Naive B cell (primary cell): ENCODE measurements around the gene IL1RAPL1. TPM values are rescaled to one million over a fixed set of nuclear protein-coding genes. Genes with fewer than 3 reads are reported as not detected.

Experiments used
- ATAC-seq, 2 donors: fragments of 150-1000 bp; cut with Tn5 transposase; 2 replicates each; pipeline ENCODE4 v1.10.0; 2021; ENCODE audit warnings: low read depth in 2 of 2, mild to moderate bottlenecking in 2 of 2, moderate library complexity in 2 of 2
- DNase-seq: peaks from one replicate; pipeline ENCODE4 v3.0.0; 2022
- H3K27ac Mint-ChIP-seq, 6 donors: one replicate each; pipeline ENCODE4 v1.8.0; 2020 to 2022; ENCODE audit warnings: mild to moderate bottlenecking in 6 of 6, mixed read lengths in 6 of 6, moderate library complexity in 5 of 6, inconsistent platforms in 2 of 6
- H3K27me3 Mint-ChIP-seq, 3 donors: one replicate each; pipeline ENCODE4 v1.8.0; 2021 to 2022; ENCODE audit warnings: mixed read lengths in 3 of 3, mild to moderate bottlenecking in 1 of 3
- H3K36me3 Mint-ChIP-seq, 2 donors: one replicate each; pipeline ENCODE4 v1.8.0; 2020 to 2022; ENCODE audit warnings: mixed read lengths in 2 of 2, inconsistent platforms in 1 of 2, mild to moderate bottlenecking in 1 of 2
- H3K4me1 Mint-ChIP-seq, 3 donors: one replicate each; pipeline ENCODE4 v1.8.0; 2020 to 2022; ENCODE audit warnings: mixed read lengths in 3 of 3, inconsistent platforms in 1 of 3, mild to moderate bottlenecking in 1 of 3, moderate library complexity in 1 of 3
- H3K4me3 Mint-ChIP-seq, 8 donors: one replicate each; pipeline ENCODE4 v1.8.0; 2020 to 2022; ENCODE audit warnings: mild to moderate bottlenecking in 8 of 8, mixed read lengths in 8 of 8, moderate library complexity in 8 of 8, inconsistent platforms in 2 of 8
- H3K9me3 Mint-ChIP-seq, 7 donors: one replicate each; pipeline ENCODE4 v1.8.0; 2020 to 2022; ENCODE audit warnings: mixed read lengths in 7 of 7, mild to moderate bottlenecking in 5 of 7, inconsistent platforms in 2 of 7, moderate library complexity in 1 of 7
- polyA plus RNA-seq, 6 donors: library from polyadenylated mRNA; unstranded; fragments of 300-500 nt; fragmentation: Illumina TruSeq; gene quantifications; one replicate each; pipeline ENCODE4 v1.2.3, GENCODE V29; 2021; ENCODE audit warnings: low read depth in 6 of 6

Gene IL1RAPL1
- polyA plus RNA-seq, 6 donors from 2014 or later: not detected

DNA sequence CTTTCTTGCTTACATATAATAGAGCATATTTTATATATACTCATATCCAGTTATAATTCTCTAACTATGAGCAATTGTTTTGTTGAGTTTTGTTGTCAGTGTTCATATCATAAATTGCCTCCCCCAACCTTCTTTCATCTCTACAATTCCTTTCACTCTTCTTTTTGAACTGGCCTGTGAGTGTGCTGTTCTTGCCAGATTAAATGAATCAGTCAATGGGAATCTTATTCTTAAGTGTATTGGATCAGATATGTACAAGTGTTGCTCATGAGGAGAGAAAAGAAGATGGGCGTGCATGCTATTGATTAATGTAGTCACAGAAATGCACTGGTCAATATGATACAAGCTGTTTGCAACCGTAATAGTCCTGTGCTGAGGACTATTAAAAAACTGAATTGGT lies 900.0 kb downstream of the IL1RAPL1 start:
- Mint-ChIP-seq H3K27ac (no peak overlapping the region), H3K4me1 (peaks cover 0 to 6% (median 2%) of the 10 kb centered on the region in 3 donors), H3K36me3 (no peaks in the 10 kb centered on the region), H3K9me3 (peaks cover 0 to 1% (median 0%) of the 10 kb centered on the region in 7 donors), H3K4me3 (no peak overlapping the region), H3K27me3 (no peaks in the 10 kb centered on the region)
- DNase-seq (no peak), ATAC-seq (no peak)

GRCh38 chrX:29487714-29488113 lies 900.5 kb downstream of the IL1RAPL1 start:
- Mint-ChIP-seq H3K4me3 (no peak overlapping the region), H3K4me1 (peaks cover 0 to 6% (median 2%) of the 10 kb centered on the region in 3 donors), H3K27me3 (no peaks in the 10 kb centered on the region), H3K9me3 (peaks cover 0 to 1% (median 0%) of the 10 kb centered on the region in 7 donors), H3K27ac (no peak overlapping the region), H3K36me3 (no peaks in the 10 kb centered on the region)
- ATAC-seq (no peak), DNase-seq (no peak)

DNA sequence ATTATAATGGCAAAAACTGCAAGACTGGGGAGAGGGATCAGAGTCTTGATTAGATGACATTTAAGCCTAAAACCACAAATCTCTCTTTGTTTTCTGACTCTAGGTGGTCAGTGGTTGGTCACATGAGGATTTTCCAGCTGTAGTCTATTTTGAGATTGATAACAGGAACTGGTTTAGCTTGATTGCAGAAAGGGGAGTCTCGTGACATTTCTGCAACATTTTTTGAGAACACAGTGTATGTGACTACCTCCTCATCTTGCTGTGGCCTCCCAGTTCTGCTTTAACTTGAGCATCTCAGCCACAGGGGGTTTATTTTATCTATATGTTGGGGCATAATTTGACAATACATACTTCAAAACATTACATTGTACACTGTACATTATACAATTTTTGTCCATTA lies 901.7 kb downstream of the IL1RAPL1 start:
- ATAC-seq (no peak), DNase-seq (no peak)
- no peaks in the 10 kb centered on the region for H3K36me3 Mint-ChIP-seq
- no peak overlapping the region for H3K4me3 Mint-ChIP-seq
- H3K9me3 Mint-ChIP-seq: peaks cover 0 to 2% (median 0%) of the 10 kb centered on the region in 7 donors
- H3K27ac Mint-ChIP-seq: no peak overlapping the region
- H3K4me1 Mint-ChIP-seq: peaks cover 0 to 6% (median 2%) of the 10 kb centered on the region in 3 donors
- H3K27me3 Mint-ChIP-seq: no peaks in the 10 kb centered on the region

GRCh38 chrX:29490606-29491005 lies 903.4 kb downstream of the IL1RAPL1 start:
- H3K36me3 Mint-ChIP-seq: no peaks in the 10 kb centered on the region
- H3K4me1 Mint-ChIP-seq: peaks cover 0 to 6% (median 2%) of the 10 kb centered on the region in 3 donors
- H3K27ac Mint-ChIP-seq: no peak overlapping the region
- H3K27me3 Mint-ChIP-seq: no peaks in the 10 kb centered on the region
- peaks cover 0 to 2% (median 1%) of the 10 kb centered on the region in 7 donors for H3K9me3 Mint-ChIP-seq
- ATAC-seq: no peak
- no peak for DNase-seq
- H3K4me3 Mint-ChIP-seq: no peak overlapping the region

GRCh38 chrX:29491659-29492058 lies 904.4 kb downstream of the IL1RAPL1 start:
- no peak for DNase-seq

GRCh38 chrX:29496636-29497180 lies 909.5 kb downstream of the IL1RAPL1 start:
- H3K4me3 Mint-ChIP-seq: no peak overlapping the region
- no peaks in the 10 kb centered on the region for H3K36me3 Mint-ChIP-seq
- ATAC-seq (no peak), DNase-seq (no peak)
- no peak overlapping the region for H3K27ac Mint-ChIP-seq
- H3K4me1 Mint-ChIP-seq: no peaks in the 10 kb centered on the region
- H3K27me3 Mint-ChIP-seq: no peaks in the 10 kb centered on the region
- peaks cover 0 to 12% (median 4%) of the 10 kb centered on the region in 7 donors for H3K9me3 Mint-ChIP-seq

More at GRCh38 chrX:29491659-29492058, 904.4 kb downstream of the IL1RAPL1 start:
- no peaks in the 10 kb centered on the region for H3K27me3 Mint-ChIP-seq
- peaks cover 0 to 5% (median 4%) of the 10 kb centered on the region in 7 donors for H3K9me3 Mint-ChIP-seq
- no peak for ATAC-seq
- no peak overlapping the region for H3K27ac Mint-ChIP-seq
- no peak overlapping the region for H3K4me3 Mint-ChIP-seq
- H3K4me1 Mint-ChIP-seq: peaks cover 0 to 6% (median 2%) of the 10 kb centered on the region in 3 donors
- no peaks in the 10 kb centered on the region for H3K36me3 Mint-ChIP-seq

DNA sequence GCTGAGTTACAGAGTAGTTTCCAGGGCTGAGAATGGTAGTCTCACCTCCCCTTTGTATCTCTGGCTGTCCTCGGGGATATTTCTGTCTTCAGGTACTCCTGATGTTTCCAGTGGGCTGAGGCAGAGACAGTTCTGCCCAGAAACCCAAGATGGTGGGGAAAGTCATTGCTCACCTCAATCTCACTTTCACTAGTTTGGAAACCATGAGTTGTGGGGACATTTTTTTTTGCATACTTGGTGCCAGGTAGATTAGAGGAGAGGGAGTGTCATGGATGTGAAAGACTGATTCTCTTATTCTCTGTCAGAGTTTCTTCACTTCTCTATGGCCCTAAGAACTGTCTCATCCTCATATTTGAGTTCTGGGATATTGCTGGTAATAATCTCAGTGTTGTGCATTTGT lies 919.5 kb downstream of the IL1RAPL1 start:
- Mint-ChIP-seq H3K27me3 (no peaks in the 10 kb centered on the region), H3K9me3 (peaks cover 0 to 10% (median 2%) of the 10 kb centered on the region in 7 donors), H3K4me1 (no peaks in the 10 kb centered on the region), H3K4me3 (no peak overlapping the region), H3K36me3 (no peaks in the 10 kb centered on the region), H3K27ac (no peak overlapping the region)
- no peak for DNase-seq
- ATAC-seq: no peak

DNA sequence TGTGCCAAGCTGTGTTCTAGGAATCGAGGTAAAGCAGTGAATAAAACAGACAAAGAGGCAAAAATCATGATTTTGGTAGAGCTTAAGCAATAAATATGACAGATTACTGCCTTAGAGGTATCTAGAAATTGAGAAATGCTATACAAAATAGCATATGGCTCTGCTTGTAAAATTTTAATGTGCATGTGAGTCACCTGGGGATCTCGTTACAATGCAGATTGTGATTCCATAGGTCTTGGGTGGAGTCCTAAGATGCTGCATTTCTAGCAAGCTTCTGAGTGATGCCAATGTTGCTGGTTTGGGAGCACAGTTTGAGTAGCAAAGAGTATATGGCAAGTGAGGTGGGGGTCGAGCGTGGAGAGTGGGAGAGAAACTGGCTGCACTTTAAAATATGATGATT lies 930.9 kb downstream of the IL1RAPL1 start:
- H3K36me3 Mint-ChIP-seq: no peaks in the 10 kb centered on the region
- no peak overlapping the region for H3K27ac Mint-ChIP-seq
- no peak overlapping the region for H3K4me3 Mint-ChIP-seq
- no peak for DNase-seq
- H3K27me3 Mint-ChIP-seq: no peaks in the 10 kb centered on the region
- ATAC-seq: no peak
- peaks cover 0 to 5% (median 0%) of the 10 kb centered on the region in 7 donors for H3K9me3 Mint-ChIP-seq
- no peaks in the 10 kb centered on the region for H3K4me1 Mint-ChIP-seq

DNA sequence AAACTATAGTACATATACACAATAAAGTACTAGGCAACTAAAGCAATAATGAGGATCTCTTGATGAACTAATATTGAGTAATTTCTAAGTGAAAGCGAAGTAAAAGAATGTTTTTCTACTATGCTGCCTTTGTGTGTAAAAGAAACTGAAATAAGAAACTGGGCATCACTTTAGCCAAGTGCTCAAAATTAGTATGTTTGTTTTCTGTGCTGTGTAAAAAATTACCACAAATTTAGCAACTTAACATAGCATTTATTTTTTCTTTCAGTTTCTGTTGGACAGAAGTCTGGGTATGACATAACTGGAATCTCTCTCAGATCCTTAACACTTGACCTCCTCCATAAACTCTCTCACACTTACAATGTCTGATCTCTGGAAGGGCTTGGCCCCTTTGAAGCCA lies 941.0 kb downstream of the IL1RAPL1 start:
- H3K36me3 Mint-ChIP-seq: no peaks in the 10 kb centered on the region

GRCh38 chrX:29530501-29530900 lies 943.3 kb downstream of the IL1RAPL1 start:
- DNase-seq (no peak), ATAC-seq (no peak)
- Mint-ChIP-seq H3K27me3 (no peaks in the 10 kb centered on the region), H3K4me3 (no peak overlapping the region), H3K4me1 (no peaks in the 10 kb centered on the region), H3K9me3 (peaks cover 0 to 13% (median 0%) of the 10 kb centered on the region in 7 donors), H3K27ac (no peak overlapping the region), H3K36me3 (no peaks in the 10 kb centered on the region)

More for the DNA sequence above, 941.0 kb downstream of the IL1RAPL1 start:
- peaks cover 0 to 15% (median 0%) of the 10 kb centered on the region in 7 donors for H3K9me3 Mint-ChIP-seq
- H3K27ac Mint-ChIP-seq: no peak overlapping the region
- no peak for DNase-seq
- H3K27me3 Mint-ChIP-seq: no peaks in the 10 kb centered on the region
- no peaks in the 10 kb centered on the region for H3K4me1 Mint-ChIP-seq
- no peak overlapping the region for H3K4me3 Mint-ChIP-seq
- ATAC-seq: no peak

DNA sequence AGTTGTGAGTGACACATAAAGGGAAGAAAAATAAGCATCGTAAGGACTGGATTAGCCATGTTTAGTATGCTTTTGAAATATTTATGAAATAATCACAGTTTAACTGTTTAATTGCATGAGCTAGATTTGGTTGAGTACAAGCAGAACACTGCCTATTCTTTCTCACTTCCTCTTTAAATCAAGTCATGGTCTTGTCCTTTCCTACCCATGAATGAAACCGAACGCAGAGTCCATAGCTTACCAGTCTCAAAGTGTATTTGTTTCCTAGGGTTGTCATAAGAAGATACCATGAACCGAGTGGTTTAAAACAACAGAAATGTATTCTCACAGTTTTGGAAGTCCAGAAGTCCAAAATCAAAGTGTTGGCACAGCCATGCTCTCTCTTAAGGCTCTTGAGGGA lies 944.1 kb downstream of the IL1RAPL1 start:
- Mint-ChIP-seq H3K9me3 (peaks cover 0 to 11% (median 0%) of the 10 kb centered on the region in 7 donors), H3K4me3 (no peak overlapping the region), H3K4me1 (no peaks in the 10 kb centered on the region), H3K27ac (no peak overlapping the region), H3K27me3 (no peaks in the 10 kb centered on the region), H3K36me3 (no peaks in the 10 kb centered on the region)
- no peak for ATAC-seq
- no peak for DNase-seq

- Mint-ChIP-seq H3K4me3 (no peak overlapping the region), H3K9me3 (peaks cover 0 to 6% (median 0%) of the 10 kb centered on the region in 7 donors), H3K27me3 (no peaks in the 10 kb centered on the region), H3K27ac (no peak overlapping the region), H3K36me3 (no peaks in the 10 kb centered on the region), H3K4me1 (no peaks in the 10 kb centered on the region)
- DNase-seq (no peak), ATAC-seq (no peak)
Measured at GRCh38 chrX:29535212-29536162, 948.2 kb downstream of the IL1RAPL1 start.

DNA sequence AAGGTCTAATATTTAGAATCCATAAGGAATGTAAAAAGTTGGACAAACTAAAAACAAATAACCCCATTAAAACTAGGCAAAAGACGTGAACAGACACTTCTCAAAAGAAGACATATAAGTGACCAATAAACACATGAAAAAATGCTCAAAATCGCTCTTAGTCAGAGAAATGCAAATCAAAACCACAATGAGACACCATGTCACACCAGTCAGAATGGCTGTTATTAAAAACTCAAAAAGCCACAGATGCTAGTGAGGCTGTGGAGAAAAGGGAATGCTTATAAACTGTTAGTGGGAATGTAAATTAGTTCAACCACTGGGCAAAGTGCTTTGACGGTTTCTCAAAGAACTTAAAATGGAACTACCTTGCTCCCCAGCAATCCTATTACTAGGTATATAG lies 953.8 kb downstream of the IL1RAPL1 start:
- DNase-seq (no peak), ATAC-seq (no peak)
- no peak overlapping the region for H3K4me3 Mint-ChIP-seq
- H3K9me3 Mint-ChIP-seq: peaks cover 0 to 3% (median 0%) of the 10 kb centered on the region in 7 donors
- H3K27ac Mint-ChIP-seq: no peak overlapping the region
- no peaks in the 10 kb centered on the region for H3K36me3 Mint-ChIP-seq
- no peaks in the 10 kb centered on the region for H3K27me3 Mint-ChIP-seq
- H3K4me1 Mint-ChIP-seq: no peaks in the 10 kb centered on the region

GRCh38 chrX:29542152-29542551 lies 954.9 kb downstream of the IL1RAPL1 start:
- Mint-ChIP-seq H3K27me3 (no peaks in the 10 kb centered on the region), H3K27ac (no peak overlapping the region), H3K4me1 (no peaks in the 10 kb centered on the region), H3K9me3 (peaks cover 0 to 3% (median 0%) of the 10 kb centered on the region in 7 donors), H3K36me3 (no peaks in the 10 kb centered on the region), H3K4me3 (no peak overlapping the region)
- DNase-seq (no peak), ATAC-seq (no peak)
